GM12878 (cell line): Measurements from ENCODE around the gene CHD9. TPM values are rescaled to one million over a fixed set of nuclear protein-coding genes. Genes with fewer than 3 reads are reported as not detected.
A peak's percentile ranks its signal among the peaks of the same experiment; 100 is the strongest.

Experiments used
- ATAC-seq: fragments of 200-7000 bp; cut with Tn5 transposase; 3 replicates; pipeline ENCODE4 v1.9.1; 2020; ENCODE audit warnings: mild to moderate bottlenecking, moderate library complexity
- BruUV-seq: library from RNA; stranded (reverse); fragments of 400-500 nt; replicated peaks from 2 replicates; lab custom pipeline; 2021; lab: Mats Ljungman, UMichigan
- CTCF ChIA-PET: fragments of 300-600 bp; sonication (Branson Sonifier 250); formaldehyde crosslinking; extraction: SDS; loops from one replicate; lab custom pipeline; 2021; ENCODE audit warnings: inconsistent platforms; lab: Yijun Ruan, JAX
- POLR2A ChIA-PET: fragments of 350-600 bp; formaldehyde crosslinking; extraction: SDS; loops from one replicate; lab custom pipeline; 2021; ENCODE audit warnings: inconsistent platforms; lab: Charles Lee
- RAD21 ChIA-PET: fragments of 300-600 bp; sonication (Branson Sonifier 250); formaldehyde crosslinking; loops from one replicate; lab custom pipeline; 2023; ENCODE audit warnings: antibody characterized with exemption; ENCODE audit not compliant: unreplicated experiment; lab: Charles Lee
- SMC1A ChIA-PET: fragments of 300-600 bp; sonication (Branson Sonifier 250); formaldehyde crosslinking; loops from one replicate; lab custom pipeline; 2023; ENCODE audit not compliant: unreplicated experiment, uncharacterized antibody; lab: Charles Lee
- DNase-seq: peaks from one replicate; pipeline ENCODE4 v3.0.0-alpha.2; 2011; ENCODE audit warnings: low read depth, low spot score
- FAIRE-seq: peaks from 3 replicates; lab custom pipeline; 2011; peaks lifted over from hg19 to GRCh38; lab: Jason Lieb, UNC
- H2AFZ ChIP-seq: 2 replicates; pipeline ENCODE4 v1.6.0; 2011; ENCODE audit warnings: low read depth, low read length, control low read depth; ENCODE audit not compliant: control insufficient read depth
- H3K27ac ChIP-seq: 2 replicates; pipeline ENCODE4 v1.5.1; 2011; ENCODE audit warnings: control low read depth; ENCODE audit not compliant: control insufficient read depth, insufficient read depth
- H3K27me3 ChIP-seq, 2 experiments: replicated peaks in 1 of 2; 2 replicates each; pipeline versions ENCODE4 v1.6.0 to v1.6.1; 2011; ENCODE audit warnings: low read length in 1 of 2; ENCODE audit not compliant: control insufficient read depth in 2 of 2, insufficient read depth in 2 of 2
- H3K36me3 ChIP-seq, 2 experiments: 2 replicates each; pipeline ENCODE4 v1.5.1; 2011; ENCODE audit warnings: low read length in 1 of 2; ENCODE audit not compliant: control insufficient read depth in 2 of 2, insufficient read depth in 2 of 2
- H3K4me1 ChIP-seq: 2 replicates; pipeline ENCODE4 v1.6.1; 2011; ENCODE audit warnings: mild to moderate bottlenecking, low read length, moderate library complexity, mixed read lengths; ENCODE audit not compliant: control insufficient read depth, insufficient read depth
- H3K4me2 ChIP-seq: 2 replicates; pipeline ENCODE4 v1.6.0; 2011; ENCODE audit warnings: control low read depth; ENCODE audit not compliant: control insufficient read depth, insufficient read depth
- H3K4me3 ChIP-seq: fragments of 200-600 bp; sonication (generic); 2 replicates; pipeline ENCODE4 v1.5.1; 2016
- H3K79me2 ChIP-seq: 2 replicates; pipeline ENCODE4 v1.6.0; 2011; ENCODE audit warnings: low read length; ENCODE audit not compliant: control insufficient read depth, insufficient read depth
- H3K9ac ChIP-seq: 2 replicates; pipeline ENCODE4 v1.8.0; 2011; ENCODE audit warnings: low read length, control low read depth, mixed read lengths; ENCODE audit not compliant: control insufficient read depth, insufficient read depth
- H3K9me3 ChIP-seq: replicated peaks from 3 replicates; pipeline ENCODE4 v1.5.1; 2011; ENCODE audit warnings: mild to moderate bottlenecking, low read length; ENCODE audit not compliant: control insufficient read depth, insufficient read depth
- H4K20me1 ChIP-seq: 2 replicates; pipeline ENCODE4 v1.6.0; 2011; ENCODE audit not compliant: control insufficient read depth, insufficient read depth
- ASH2L ChIP-seq: fragments of 300-600, 200-600 bp; sonication (generic); IDR thresholded peaks from 2 replicates; pipeline ENCODE4 v1.6.1; 2017; ENCODE audit warnings: low read depth, mild to moderate bottlenecking, borderline replicate concordance
- E2F4 ChIP-seq: IDR thresholded peaks from 2 replicates; pipeline ENCODE4 v1.6.1; 2012; ENCODE audit warnings: low read depth, low read length, improper control_type of control experiment
- KDM1A ChIP-seq: fragments of 200-600 bp; sonication (generic); IDR thresholded peaks from 2 replicates; pipeline ENCODE4 v1.6.1; 2016; ENCODE audit warnings: borderline replicate concordance
- MXI1 ChIP-seq: fragments of 150-350 bp; IDR thresholded peaks from 2 replicates; pipeline ENCODE4 v1.6.1; 2011; ENCODE audit warnings: low read depth, mild to moderate bottlenecking, inconsistent platforms, low read length, improper control_type of control experiment
- NR2C1 ChIP-seq: fragments of 450-650 bp; IDR thresholded peaks from 2 replicates; pipeline ENCODE4 v1.6.1; 2017; ENCODE audit warnings: antibody characterized with exemption, mild to moderate bottlenecking, moderate library complexity
- PAX8 ChIP-seq: fragments of 450-650 bp; IDR thresholded peaks from 2 replicates; pipeline ENCODE4 v1.6.1; 2017; ENCODE audit warnings: mild to moderate bottlenecking, moderate library complexity
- PKNOX1 ChIP-seq: fragments of 450-650 bp; IDR thresholded peaks from 2 replicates; pipeline ENCODE4 v1.6.1; 2016; ENCODE audit warnings: mild to moderate bottlenecking
- WGBS: methylation state at CpG from one replicate; pipeline ENCODE4 v1.1.6; 2016; ENCODE audit warnings: low lambda C conversion rate; ENCODE audit not compliant: insufficient replicate concordance, insufficient coverage; ENCODE audit errors: missing lambda C conversion rate; 5-methylcytosine and 5-hydroxymethylcytosine counted together
- in situ Hi-C: fragments of 300-500 bp; cut with MboI; formaldehyde crosslinking; loops from 9 replicates; pipeline ENCODE4 v1.14.3; 2018; ENCODE audit warnings: mixed read lengths
- intact Hi-C: fragments of 100-400 bp; cut with micrococcal nuclease; formaldehyde crosslinking; loops from one replicate; pipeline ENCODE4 v1.14.2; 2022; ENCODE audit not compliant: unreplicated experiment
- polyA plus RNA-seq, 11 experiments: library from polyadenylated mRNA; depleted of rRNA in 4 of 11; unstranded in 6 of 11; stranded (reverse) in 5 of 11; fragments of >200 nt; fragmentation: Nextera tagmentation in 4 of 11; fragmentation: Illumina TruSeq in 1 of 11; extraction: Ambion mirVana in 4 of 11; extraction: Trizol in 1 of 11; gene quantifications; 1 replicate in 1 of 11; 2 replicates in 10 of 11; pipeline versions ENCODE4 v1.2.1 to v1.2.3, GENCODE V29; 2011 to 2016; ENCODE audit warnings: inconsistent platforms in 2 of 11, missing spikeins in 2 of 11, low read depth in 1 of 11
- total RNA-seq, 4 experiments: library from RNA; depleted of rRNA in 3 of 4; stranded (reverse); fragments of >200 nt in 3 of 4; fragmentation: Illumina TruSeq in 1 of 4; extraction: Trizol in 1 of 4; gene quantifications; 2 replicates each; pipeline versions ENCODE4 v1.2.1 to v1.2.3, GENCODE V29; 2013 to 2021

CHD9 gene
- total and polyA plus RNA-seq, 10 of the 15 experiments (the other 5 are each of a cell fraction or from before 2014, with no cell fraction given) = 29.2 to 95.7 (median 54.3) TPM

- 92% methylated on average over 2 of the region's 2 CpGs for WGBS
- FAIRE-seq = no peak
- H3K4me1 ChIP-seq = no peaks in the 10 kb centered on the region
- no peak for ATAC-seq
- BruUV-seq = no TSS peak
- no peaks in the 10 kb centered on the region for H3K9me3 ChIP-seq
- H4K20me1 ChIP-seq = no peaks in the 10 kb centered on the region
- no peak overlapping the region for H3K27ac ChIP-seq
- H3K9ac ChIP-seq = no peak overlapping the region
- DNase-seq = no peak
- POLR2A ChIA-PET = no interaction called here
- no peaks in the 10 kb centered on the region for H3K27me3 ChIP-seq
- TF ChIP-seq PKNOX1 (peak; percentile 52; the same call in 1 of the 2 replicates), NR2C1 (no peak)
- CTCF ChIA-PET = interaction anchor here (0.9 to 4.3 kb wide), 4 partner anchors 24 to 92 kb away, joined by 3 to 18 read pairs (median 4); partner anchors contain the start of gene CHD9
- H2AFZ ChIP-seq = no peak overlapping the region
- SMC1A ChIA-PET = interaction anchor here (1.0 to 2.7 kb wide), 7 partner anchors 8 to 82 kb away, joined by 3 to 9 read pairs (median 4); no protein-coding TSS in a partner anchor
- H3K4me2 ChIP-seq = no peak overlapping the region
- no peaks in the 10 kb centered on the region; a peak in 1 of 4 replicates for H3K36me3 ChIP-seq
- intact Hi-C loops (no loop called here), in situ Hi-C loops (no loop called here)
- no peak overlapping the region for H3K4me3 ChIP-seq
- H3K79me2 ChIP-seq = peaks cover 37% of the 10 kb centered on the region
- RAD21 ChIA-PET = interaction anchor here (1.5 kb wide), 1 partner anchor 80 kb away, joined by 8 read pairs; the partner anchor contains the start of gene CHD9
Measured at GRCh38 chr16:53135329-53135728, 80.5 kb downstream of the CHD9 start.

GRCh38 chr16:53142823-53143568 is 88.2 kb downstream of the CHD9 start:
- Histone ChIP-seq H2AFZ (no peak overlapping the region), H3K4me3 (no peak overlapping the region), H4K20me1 (no peaks in the 10 kb centered on the region), H3K79me2 (peaks cover 13% of the 10 kb centered on the region), H3K27ac (no peak overlapping the region), H3K4me1 (no peaks in the 10 kb centered on the region), H3K9me3 (no peaks in the 10 kb centered on the region), H3K4me2 (no peak overlapping the region), H3K36me3 (peaks cover 0 to 7% of the 10 kb centered on the region in 2 experiments; a peak in 1 of 4 replicates)
- SMC1A ChIA-PET = interaction anchor here (0.7 to 2.1 kb wide), 7 partner anchors 9 to 88 kb away, joined by 3 to 9 read pairs (median 3); partner anchors contain the start of gene CHD9
- 100% methylated on average over 6 of the region's 6 CpGs for WGBS
- FAIRE-seq = no peak
- CTCF ChIA-PET = no interaction called here
- in situ Hi-C loops = no loop called here
- RAD21 ChIA-PET = no interaction called here
- ATAC-seq = peak; percentile 39
- POLR2A ChIA-PET = interaction anchor here (1.2 kb wide), 1 partner anchor 63 kb away, joined by 3 read pairs; no protein-coding TSS in a partner anchor
- no TSS peak for BruUV-seq
- no peak for TF ChIP-seq NR2C1
- no peak for TF ChIP-seq E2F4
- no peak for TF ChIP-seq KDM1A
- TF ChIP-seq MXI1 = no peak
- no peak for TF ChIP-seq PAX8
- TF ChIP-seq ASH2L = no peak
- TF ChIP-seq, all 136 proteins: peak for 0
- no peak for DNase-seq
- Histone ChIP-seq H3K27me3 (no peaks in the 10 kb centered on the region), H3K9ac (no peak overlapping the region)
- intact Hi-C loops = no loop called here
